ENCODE measurements around the gene OVCA2.
A peak's percentile ranks its signal among the peaks of the same experiment; 100 is the strongest.

OVCA2 gene

DNA sequence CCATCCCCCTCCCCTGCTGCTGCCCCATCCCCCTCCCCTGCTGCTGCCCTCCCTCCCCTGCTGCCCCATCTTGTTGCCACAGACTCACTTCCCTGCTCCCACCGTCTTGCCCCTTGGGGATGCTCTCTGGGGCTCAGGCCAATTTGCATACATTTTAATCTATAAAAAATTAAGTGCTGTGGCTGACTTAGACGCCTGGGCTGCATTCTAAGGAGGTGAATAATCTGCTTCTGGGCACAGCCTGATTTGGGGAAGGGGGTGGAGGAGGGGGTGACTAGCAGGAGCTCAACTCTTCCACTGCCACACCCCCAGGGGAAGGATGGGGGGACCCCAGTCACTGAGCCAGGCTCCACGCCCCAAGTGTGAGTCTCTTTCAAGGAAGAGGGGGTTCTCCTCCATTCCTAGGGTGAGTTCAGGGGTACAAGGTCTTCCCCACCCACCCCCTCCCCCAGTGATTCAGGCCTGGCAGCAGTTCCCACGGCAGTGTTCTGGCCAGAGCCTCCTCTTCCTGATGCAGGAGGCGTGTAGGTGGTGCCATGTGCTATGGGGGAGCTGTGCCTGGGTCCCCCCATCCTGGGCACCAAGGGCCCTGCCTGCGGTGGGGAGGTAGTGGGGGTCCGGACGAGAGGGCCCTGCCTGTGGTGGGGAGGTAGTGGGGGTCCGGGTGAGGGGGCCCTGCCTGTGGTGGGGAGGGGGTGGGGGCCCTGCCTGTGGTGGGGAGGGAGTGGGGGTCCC is 6.8 kb upstream of the OVCA2 start:
- peak; percentile 80 for DNase-seq (ENCODE audit: low spot score)

DNA sequence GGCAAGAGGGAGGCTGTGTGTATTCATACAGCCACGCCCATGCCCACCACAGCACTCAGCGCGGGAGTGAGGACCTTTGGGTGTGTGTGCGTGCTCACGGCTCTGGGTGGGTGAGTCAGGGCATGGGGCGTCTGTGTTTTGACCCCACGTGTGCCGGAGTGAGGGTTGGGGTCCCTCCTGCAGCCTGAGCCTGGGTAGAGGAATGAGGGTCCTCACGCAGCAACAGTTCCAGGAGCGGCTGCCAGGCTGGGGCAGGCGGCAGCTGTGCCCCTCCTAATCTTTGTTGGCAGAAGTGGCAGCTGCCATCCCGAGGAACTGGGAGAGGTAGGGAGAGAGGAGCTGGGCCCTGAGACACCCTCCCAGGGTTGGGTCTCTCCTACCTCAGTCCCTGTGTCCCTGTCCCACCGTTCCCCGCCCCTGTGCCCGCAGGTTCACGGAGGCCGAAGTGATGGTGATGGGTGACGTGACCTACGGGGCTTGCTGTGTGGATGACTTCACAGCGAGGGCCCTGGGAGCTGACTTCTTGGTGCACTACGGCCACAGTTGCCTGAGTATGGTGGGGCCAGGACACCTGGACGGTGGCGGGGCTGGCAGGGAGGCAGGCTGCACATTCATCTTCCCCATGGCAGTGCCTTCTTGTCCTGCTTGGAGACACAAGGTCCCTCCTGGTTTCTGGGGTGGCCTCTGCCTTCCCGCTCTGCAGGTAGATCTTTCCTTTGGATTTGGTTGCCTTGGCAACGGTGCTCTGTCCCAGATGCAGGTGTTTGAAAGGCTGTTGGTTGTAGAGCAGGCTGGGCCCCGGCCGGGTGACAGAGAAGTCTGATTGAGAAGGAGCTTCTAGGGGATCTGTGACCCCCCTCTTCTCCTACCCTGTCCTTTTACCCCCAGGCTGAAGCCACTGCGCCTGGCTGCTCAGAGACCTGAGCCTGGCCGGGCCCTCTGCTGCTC is 6.0 kb upstream of the OVCA2 start:
- no peak for DNase-seq (ENCODE audit: low spot score)

DNA sequence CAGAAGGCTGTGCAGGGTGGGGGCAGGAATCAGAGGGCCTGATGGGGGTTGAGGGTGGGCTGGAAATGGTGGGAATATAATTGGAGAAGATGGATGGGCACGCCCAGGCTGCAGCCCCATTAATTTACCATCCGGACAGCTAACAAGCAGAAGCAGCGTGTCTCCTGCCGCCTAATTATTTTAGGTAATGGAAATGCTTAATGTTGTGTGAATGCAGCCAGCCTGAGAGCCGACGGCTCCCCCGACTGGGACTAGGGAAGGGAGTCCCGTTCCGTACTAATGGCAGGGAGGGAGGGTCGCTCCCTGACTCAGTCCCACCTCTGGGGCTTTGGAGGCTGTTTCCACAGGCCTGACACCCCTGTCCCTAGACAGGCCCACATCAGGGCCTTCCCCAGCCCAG is 4.7 kb upstream of the OVCA2 start:
- no peak for DNase-seq (ENCODE audit: low spot score)

DNA sequence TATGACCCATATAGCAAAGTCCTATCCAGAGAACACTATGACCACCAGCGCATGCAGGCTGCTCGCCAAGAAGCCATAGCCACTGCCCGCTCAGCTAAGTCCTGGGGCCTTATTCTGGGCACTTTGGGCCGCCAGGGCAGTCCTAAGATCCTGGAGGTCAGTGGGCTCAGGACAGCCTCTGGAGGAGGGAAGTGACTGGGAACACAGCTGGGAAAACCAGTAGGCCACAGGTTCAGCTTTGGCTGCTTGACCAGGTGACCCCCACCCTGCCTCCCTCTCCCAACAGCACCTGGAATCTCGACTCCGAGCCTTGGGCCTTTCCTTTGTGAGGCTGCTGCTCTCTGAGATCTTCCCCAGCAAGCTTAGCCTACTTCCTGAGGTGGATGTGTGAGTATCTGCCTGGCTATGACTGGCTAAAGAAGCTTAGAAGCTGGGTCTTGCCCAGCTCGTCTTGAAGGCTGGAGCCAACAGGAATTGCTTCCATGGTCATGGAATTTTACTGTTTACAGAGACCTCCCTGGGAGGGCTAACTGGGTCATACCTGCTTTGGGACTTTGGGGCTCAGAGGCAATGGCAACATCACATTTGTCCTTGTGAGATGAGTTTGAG is 1.5 kb upstream of the OVCA2 start:
- DNase-seq (ENCODE audit: low spot score), result no peak

DNA sequence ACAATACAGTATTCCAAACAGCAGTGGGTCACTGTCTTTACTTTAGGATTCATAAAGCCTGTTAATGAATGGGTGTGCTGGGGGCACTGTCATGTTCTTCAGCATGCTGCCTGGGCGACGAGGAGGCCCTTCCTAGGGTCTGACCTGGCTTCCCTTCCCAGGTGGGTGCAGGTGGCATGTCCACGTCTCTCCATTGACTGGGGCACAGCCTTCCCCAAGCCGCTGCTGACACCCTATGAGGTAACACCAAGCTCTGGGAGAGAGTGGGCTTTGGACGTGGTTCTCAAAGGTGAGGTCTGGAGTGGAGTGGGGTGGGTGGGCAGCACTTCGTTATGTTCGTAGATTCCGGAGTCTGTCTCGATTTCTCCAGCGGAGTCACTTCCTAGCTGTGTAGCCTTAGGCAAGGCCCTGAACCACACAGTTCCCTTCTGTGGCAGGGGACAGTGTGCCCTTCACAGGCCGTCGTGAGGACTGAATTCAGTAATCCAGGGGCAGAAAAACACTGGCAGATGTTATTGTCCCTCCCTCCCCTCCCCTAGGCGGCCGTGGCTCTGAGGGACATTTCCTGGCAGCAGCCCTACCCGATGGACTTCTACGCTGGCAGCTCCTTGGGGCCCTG is 771 bp upstream of the OVCA2 start:
- no peak for DNase-seq (ENCODE audit: low spot score)

DNA sequence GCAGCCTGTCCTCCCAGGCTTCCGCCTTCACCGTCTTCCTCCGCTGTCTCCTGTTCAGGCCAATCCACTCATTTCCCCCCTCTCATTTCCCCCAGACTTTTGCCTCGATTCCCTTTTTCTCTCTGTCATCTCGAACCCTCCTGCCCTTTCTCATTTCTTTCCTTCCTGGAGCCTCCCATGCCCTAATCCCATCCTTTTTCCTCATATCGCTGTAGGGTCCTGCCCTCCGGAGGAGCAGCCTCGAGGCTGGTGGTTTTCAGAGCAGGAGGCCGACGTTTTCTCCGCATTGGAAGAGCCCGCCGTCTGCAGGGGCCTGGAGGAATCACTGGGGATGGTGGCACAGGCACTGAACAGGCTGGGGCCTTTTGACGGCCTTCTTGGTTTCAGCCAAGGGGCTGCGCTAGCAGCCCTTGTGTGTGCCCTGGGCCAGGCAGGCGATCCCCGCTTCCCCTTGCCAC is 597 bp downstream of the OVCA2 start:
- DNase-seq (ENCODE audit: low spot score), result no peak

DNA sequence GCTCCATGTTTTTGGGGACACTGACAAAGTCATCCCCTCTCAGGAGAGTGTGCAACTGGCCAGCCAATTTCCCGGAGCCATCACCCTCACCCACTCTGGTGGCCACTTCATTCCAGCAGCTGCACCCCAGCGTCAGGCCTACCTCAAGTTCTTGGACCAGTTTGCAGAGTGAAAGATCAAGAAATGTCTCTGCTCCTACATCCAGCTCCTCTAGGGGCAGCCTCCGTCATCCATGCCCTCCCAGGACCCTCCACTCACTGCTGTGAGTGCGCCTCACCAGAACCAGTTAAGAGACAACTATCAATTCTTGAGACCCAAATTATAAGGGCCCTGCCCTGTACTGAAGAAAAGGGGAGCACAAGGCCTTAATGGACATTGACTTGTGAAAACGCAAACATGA is 1.1 kb downstream of the OVCA2 start:
- no peak for DNase-seq (ENCODE audit: low spot score)

DNA sequence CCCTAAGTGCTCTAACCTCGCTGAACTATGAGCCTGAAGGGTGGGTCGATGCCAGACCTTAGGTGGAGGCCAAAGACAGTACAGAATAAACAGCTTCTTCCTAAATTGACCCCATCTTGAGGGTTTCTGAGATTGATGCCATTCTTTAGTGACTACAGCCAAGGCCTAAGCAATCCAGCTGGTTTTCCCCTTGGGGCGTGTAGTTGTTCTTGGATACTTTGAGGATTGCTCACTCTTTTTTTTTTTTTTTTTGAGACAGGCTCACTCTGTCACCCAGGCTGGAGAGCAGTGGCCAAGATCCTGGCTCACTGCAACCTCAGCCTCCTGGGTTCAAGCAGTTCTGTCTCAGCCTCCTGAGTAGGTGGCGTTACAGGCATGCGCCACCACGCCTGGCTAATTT is 2.0 kb downstream of the OVCA2 start:
- peak; percentile 73 for DNase-seq (ENCODE audit: low spot score)

DNA sequence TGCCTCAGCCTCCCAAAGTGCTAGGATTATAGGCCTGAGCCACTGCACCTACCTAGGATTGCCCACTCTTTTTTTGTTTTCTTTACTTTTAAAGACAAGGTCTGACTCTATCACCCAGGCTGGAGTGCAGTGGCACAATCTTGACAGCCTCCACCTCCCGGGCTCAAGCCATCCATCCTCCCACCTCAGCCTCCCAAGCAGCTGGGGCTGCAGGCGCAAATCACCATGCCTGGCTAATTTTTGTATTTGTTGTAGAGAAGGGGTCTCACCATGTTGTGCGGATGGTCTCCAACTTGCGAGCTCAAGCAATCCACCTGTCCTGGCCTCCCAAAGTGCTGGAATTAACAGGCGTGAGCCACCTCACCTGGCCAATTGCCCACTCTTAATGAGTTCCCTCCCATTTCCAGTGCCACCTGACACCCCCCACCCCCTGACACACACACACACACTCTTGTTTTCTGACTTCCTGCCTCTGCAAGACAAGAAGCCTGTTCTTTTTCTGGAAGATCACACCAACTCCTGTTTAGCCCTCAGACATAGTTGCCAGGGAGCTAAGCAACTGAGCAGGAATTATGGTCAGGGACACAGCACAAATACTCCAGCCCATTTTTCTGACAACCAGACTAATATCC is 2.6 kb downstream of the OVCA2 start:
- no peak for DNase-seq (ENCODE audit: low spot score)

DNA sequence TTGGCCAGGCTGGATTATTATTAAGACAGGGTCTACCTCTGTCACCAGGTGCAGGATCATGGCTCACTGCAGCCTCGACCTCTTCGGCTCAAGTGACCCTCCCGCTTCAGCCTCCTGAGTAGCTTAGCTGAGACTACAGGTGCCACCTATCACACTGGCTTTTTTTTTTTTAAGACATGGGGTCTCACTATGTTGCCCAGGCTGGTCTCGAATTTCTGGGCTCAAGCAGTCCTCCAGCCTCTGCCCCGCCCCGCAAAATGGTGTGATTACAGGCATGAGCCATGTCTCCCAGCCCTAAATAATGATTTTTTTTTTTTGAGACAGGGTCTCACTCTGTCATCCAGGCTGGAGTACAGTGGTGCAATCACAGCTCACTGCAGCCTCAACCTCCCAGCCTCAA is 5.8 kb downstream of the OVCA2 start:
- DNase-seq (ENCODE audit: low spot score), result no peak

DNA sequence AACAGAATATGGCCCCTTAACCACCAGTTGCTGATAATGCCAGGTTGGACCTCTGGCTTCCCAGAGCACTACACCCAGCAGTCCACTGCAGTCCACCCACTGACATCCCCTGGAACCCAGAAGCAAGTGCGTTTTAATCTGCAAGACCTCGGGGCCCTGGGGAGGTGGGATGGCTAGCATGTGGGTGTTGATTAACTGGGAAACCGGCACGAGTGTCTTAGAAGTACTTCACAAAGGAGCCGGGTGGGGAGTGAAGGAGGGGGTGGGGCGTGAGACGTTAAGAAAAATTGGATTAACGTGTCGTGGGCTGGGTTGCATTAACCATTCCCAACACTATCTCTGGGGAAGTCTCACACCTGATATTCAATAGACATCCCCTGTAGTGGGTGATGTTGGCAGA is 7.0 kb downstream of the OVCA2 start:
- DNase-seq (ENCODE audit: low spot score), result no peak

DNA sequence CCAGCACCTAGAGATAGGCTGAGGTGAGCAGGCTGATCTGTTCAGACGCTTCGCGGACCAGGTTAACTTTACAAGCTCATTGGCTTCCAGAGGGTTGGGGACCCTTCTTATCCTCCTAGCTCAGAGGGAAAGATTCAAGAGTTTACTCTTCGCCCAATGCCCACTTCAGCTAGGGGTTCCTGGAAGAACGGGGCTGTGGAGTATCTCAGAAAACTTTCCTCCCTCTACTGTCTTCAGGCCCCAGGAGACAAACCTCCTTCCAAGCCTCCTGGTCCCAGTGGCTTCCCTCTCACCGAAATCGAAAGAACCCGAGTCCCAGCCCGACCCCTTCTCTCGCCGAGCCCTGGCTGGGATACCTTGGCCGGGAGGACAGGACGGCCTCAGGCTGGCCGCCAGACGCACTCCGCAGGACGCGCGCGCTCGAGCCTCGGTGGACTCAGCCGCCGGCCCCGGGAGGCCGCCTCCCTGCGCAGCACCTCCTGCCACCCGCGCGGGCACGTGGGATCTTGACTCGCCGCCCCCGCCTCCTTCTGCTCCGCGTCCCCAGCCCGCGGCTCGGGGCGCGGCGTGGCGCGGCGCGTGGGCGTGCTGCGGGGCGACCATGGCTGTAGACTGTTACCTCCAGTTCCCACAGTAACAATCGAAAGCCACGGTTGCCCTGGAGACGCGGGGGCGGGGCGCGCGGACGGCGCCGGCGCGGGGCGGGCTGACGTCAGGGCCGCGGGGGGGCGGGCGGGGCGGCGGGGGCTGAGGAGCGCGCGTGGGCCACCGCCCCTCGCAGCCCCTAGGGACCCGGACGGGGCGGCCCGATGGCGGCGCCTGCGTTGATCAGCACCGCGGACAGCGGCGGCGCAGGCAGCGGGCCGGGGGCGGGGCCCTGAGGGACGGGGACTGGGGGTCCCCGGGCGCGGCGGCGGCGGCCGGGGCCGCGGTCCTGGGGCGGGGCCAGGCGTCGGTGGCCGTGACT is 7.8 kb downstream of the OVCA2 start:
- peak; percentile 96 for DNase-seq (ENCODE audit: low spot score)

DNA sequence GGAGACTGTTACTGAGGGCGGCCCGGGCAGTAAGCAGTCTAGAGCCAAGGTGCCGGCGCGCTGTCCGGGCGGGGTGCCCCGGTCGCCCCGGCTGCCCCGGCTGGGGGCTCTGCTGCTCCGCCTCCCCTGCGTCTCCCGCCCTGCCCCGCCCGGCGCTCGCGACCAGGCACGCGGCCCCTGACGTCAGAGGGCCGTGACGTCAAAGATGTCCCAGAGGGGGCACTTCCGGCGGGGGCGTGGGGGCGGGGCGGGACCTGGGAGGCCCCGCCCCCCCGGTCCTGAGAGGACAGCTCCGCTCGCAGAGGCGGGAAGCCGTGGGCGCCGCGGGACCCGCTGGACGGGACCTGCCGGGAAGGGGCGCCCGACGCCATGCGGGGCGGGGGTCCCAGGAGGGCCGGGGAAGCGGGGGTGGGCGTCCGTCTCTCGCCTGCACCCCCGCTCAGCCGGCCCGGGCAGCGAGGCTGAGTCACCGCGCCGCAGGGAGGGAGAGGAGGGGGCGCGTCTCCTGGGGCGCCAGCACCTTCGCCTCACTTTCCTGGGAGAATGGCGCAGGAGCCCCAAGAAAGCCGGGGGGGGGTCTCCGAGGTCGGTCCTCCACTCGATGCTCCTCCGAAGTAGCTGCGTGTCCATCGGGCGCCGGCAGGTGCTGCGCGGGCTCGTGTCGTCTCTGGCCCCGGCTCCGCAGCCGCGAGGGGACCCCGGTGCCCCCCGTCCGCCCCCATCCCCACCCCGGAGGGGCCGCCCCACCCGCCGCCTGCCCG is 8.7 kb downstream of the OVCA2 start:
- DNase-seq (ENCODE audit: low spot score), result peak; percentile 84

DNA sequence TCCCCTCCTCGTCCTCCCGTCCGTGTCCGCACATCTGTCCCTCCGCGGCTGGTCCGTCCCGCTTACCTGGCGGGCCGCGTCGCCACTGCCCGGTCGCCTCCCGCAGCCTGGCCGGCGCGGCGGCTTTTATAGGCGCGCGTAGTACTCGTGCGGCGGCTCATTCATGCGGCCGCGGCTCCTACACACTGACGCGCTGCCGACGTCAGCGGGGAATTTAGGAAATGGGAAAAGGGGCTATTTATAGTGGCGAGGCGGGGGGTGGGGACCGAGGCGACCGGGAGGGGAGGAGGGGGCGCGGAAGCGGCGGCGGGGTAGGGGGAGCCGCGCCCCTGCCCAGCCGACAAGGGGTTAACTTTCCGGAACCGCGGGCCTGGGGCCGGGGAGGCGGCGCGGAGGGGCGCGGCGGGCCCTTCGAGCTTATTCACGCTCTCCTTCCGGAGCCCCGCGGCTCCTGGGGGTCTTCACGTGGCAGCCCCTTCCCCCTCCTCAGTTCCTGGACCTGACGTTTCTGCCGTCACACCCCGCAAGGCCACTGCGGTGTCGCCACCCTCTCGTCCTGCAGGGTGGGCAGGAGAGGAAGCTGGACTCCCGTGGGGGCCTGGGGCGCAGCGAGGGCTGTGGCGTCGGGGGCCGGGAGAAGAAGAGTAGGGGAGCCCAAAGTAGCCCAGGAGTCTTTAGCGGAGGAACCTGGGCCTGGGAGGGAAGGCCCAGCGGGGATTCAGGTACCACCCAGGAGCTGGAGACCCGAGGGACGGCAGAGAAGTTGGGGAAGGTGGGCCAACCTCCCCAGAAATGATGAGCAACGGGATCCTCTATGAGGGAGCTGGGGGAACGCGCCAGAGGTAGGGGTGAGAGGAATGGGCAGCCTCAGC is 9.5 kb downstream of the OVCA2 start:
- DNase-seq (ENCODE audit: low spot score), result no peak

DNA sequence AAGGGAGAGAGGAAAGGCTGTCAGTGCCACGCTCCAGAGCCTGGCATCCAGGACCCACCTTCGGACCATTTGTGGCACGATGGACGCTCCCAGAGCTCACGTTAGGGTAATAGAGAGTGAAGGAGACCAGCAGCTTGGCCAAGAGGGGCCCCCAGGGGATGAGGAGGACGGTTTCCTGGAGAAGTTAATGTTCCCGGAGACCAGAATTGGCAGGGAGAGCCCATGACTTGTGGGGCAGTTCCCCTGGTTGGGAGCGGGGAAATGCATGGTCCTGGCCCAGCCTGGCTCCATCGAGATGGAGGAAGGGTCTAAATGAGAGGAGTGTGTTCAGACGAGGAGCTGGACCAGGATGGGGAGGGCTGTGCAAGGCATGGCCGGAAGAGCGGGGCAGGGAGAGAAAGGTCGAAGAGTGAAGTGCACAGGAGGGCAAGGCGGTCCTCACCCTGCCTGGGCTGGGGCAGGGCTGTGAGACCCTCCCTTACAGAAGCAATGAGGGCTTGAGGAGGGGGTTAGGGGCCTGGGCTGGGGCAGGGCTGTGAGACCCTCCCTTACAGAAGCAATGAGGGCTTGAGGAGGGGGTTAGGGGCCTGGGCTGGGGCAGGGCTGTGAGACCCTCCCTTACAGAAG is 10.2 kb downstream of the OVCA2 start:
- DNase-seq (ENCODE audit: low spot score), result no peak

DNA sequence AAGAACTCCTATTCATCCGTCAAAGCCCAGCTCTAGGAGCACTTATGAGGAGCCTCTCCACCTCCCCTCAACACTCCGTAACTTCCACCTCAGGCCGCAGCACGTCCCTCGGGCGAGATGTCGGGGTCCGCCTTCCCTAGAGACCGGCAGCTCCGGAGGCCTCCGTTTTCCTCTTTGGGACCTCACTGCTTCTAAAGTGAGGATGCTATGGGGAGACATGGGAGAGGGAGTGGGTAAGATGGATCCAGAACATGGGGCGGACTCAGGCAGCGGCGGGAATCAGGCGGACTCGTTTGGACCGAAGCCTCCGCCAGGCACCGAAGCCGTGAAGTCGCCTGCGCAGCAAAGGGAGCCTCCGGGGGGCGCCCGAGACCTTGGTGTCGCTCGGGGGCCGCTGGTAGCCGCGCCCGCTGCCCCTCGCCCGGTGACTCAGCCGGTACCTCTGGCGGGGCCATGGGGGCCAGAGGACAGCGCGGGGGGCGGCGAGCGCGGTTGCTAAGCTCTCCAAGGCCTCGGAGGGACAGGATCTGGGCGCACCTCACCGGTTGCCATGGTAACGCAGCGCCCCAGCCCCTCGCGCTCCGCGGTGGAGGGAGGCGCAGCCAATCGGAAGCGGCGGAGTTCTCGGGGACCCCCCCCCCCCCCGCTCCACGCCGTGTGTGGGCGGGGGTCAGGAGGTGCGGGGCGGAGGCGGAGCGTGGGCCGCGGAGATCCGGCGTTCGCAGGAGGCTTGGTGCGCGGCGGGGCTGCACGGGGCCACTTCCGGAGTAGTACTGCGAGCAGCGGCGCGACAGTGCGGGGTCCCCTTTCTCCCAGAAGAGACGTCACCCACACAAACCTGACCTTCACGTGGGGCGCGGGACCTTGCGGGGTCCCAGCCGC is 11.8 kb downstream of the OVCA2 start:
- DNase-seq (ENCODE audit: low spot score), result peak; percentile 80

DNA sequence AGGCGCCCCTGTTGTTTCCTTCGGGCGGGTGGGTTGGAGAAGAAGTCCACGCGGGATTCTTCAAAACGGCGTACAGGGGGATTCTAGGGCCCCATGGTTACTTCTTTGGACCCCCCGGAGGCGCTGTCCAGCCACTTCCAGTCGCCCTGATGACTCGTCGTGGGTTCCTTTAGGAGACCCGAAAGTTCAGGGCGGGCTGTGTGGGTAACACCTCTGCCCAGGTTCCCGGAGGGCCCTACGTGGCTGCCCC is 12.4 kb downstream of the OVCA2 start:
- no peak for DNase-seq (ENCODE audit: low spot score)

Data from GM03348 (cell line).